ENCODE data around the gene HLA-G.

HLA-G gene

GRCh38 chr6:29818892-29819291 lies 8.7 kb upstream of the HLA-G start:
- DNase-seq = no peak

GRCh38 chr6:29824144-29824543 lies 3.5 kb upstream of the HLA-G start:
- no peak for DNase-seq

- DNase-seq = no peak
Observed at GRCh38 chr6:29825848-29826247, 1.8 kb upstream of the HLA-G start.

- DNase-seq = no peak
Observed at GRCh38 chr6:29826271-29826670, 1.4 kb upstream of the HLA-G start.

- no peak for DNase-seq
Observed at GRCh38 chr6:29828471-29828797, 809 bp downstream of the HLA-G start.

GRCh38 chr6:29829766-29830165 lies 2.1 kb downstream of the HLA-G start:
- DNase-seq = no peak

- no peak for DNase-seq
Observed at GRCh38 chr6:29830409-29830808, 2.8 kb downstream of the HLA-G start.

- DNase-seq = no peak
Observed at GRCh38 chr6:29831776-29832175, 4.2 kb downstream of the HLA-G start.

GRCh38 chr6:29834564-29835436 lies 7.2 kb downstream of the HLA-G start:
- no peak for DNase-seq

- DNase-seq = no peak
Observed at GRCh38 chr6:29839917-29840316, 12.3 kb downstream of the HLA-G start.

GRCh38 chr6:29841030-29841429 lies 13.4 kb downstream of the HLA-G start:
- no peak for DNase-seq

GRCh38 chr6:29845405-29846006 lies 17.9 kb downstream of the HLA-G start:
- no peak for DNase-seq

- peak; percentile 73 for DNase-seq
Observed at GRCh38 chr6:29847871-29848630, 20.4 kb downstream of the HLA-G start.

GRCh38 chr6:29850011-29850553 lies 22.5 kb downstream of the HLA-G start:
- DNase-seq = no peak

- DNase-seq = no peak
Observed at GRCh38 chr6:29851190-29851589, 23.6 kb downstream of the HLA-G start.

- DNase-seq = no peak
Observed at GRCh38 chr6:29853245-29853644, 25.6 kb downstream of the HLA-G start.

- DNase-seq = no peak
Observed at GRCh38 chr6:29858006-29858405, 30.4 kb downstream of the HLA-G start.

GRCh38 chr6:29861521-29862255 lies 34.1 kb downstream of the HLA-G start:
- DNase-seq = no peak

GRCh38 chr6:29864037-29864810 lies 36.6 kb downstream of the HLA-G start:
- no peak for DNase-seq

GRCh38 chr6:29865631-29866030 lies 38.0 kb downstream of the HLA-G start:
- DNase-seq = no peak

- no peak for DNase-seq
Observed at GRCh38 chr6:29870104-29870503, 42.5 kb downstream of the HLA-G start.

GRCh38 chr6:29872791-29873190 lies 45.2 kb downstream of the HLA-G start:
- DNase-seq = no peak
